Parathyroid adenoma (tissue), 2 donors: Measurements from ENCODE around the gene TSPAN17.

Source experiments
- H2AFZ ChIP-seq: fragments of 300-600 bp; sonication (generic); one replicate; pipeline ENCODE4 v1.7.0; 2017; ENCODE audit warnings: antibody characterized with exemption, mild to moderate bottlenecking
- H3K27ac ChIP-seq: fragments of 300-600 bp; sonication (generic); one replicate; pipeline ENCODE4 v1.7.0; 2017
- H3K27me3 ChIP-seq: fragments of 300-600 bp; sonication (generic); one replicate; pipeline ENCODE4 v1.7.0; 2017; ENCODE audit warnings: low read length; ENCODE audit not compliant: control insufficient read depth, insufficient read depth
- H3K36me3 ChIP-seq: fragments of 300-600 bp; sonication (generic); one replicate; pipeline ENCODE4 v1.7.0; 2017; ENCODE audit warnings: low read length; ENCODE audit not compliant: control insufficient read depth, insufficient read depth
- H3K4me1 ChIP-seq: fragments of 300-600 bp; sonication (generic); one replicate; pipeline ENCODE4 v1.7.0; 2017; ENCODE audit warnings: control low read depth
- H3K4me2 ChIP-seq: fragments of 300-600 bp; sonication (generic); one replicate; pipeline ENCODE4 v1.7.0; 2017; ENCODE audit warnings: low read length
- H3K4me3 ChIP-seq: fragments of 300-600 bp; sonication (generic); one replicate; pipeline ENCODE4 v1.7.0; 2017; ENCODE audit warnings: low read depth, low read length
- H3K79me2 ChIP-seq: fragments of 300-600 bp; sonication (generic); one replicate; pipeline ENCODE4 v1.7.0; 2017; ENCODE audit warnings: control low read depth
- H3K9ac ChIP-seq: fragments of 300-600 bp; sonication (generic); one replicate; pipeline ENCODE4 v1.7.0; 2017; ENCODE audit warnings: mild to moderate bottlenecking
- H3K9me3 ChIP-seq: fragments of 300-600 bp; sonication (generic); one replicate; pipeline ENCODE4 v1.7.0; 2017; ENCODE audit warnings: low read length; ENCODE audit not compliant: control insufficient read depth
- CTCF ChIP-seq: fragments of 300-600 bp; sonication (generic); IDR thresholded peaks from one replicate; pipeline ENCODE4 v1.7.0; 2017; ENCODE audit warnings: antibody characterized with exemption, mild to moderate bottlenecking
- donor health status: primary hyperparathyroidism.

Gene TSPAN17

GRCh38 chr5:176677209-176677939 lies 30.1 kb downstream of the TSPAN17 start:
- TF ChIP-seq CTCF = no peak
- no peak overlapping the region for H2AFZ ChIP-seq
- H3K27me3 ChIP-seq = no peaks in the 10 kb centered on the region
- H3K9ac ChIP-seq = no peak overlapping the region
- H3K4me3 ChIP-seq = no peak overlapping the region
- no peaks in the 10 kb centered on the region for H3K4me1 ChIP-seq
- no peak overlapping the region for H3K4me2 ChIP-seq
- H3K27ac ChIP-seq = no peak overlapping the region
- no peaks in the 10 kb centered on the region for H3K9me3 ChIP-seq
- no peaks in the 10 kb centered on the region for H3K36me3 ChIP-seq
- H3K79me2 ChIP-seq = no peaks in the 10 kb centered on the region

- Histone ChIP-seq H3K36me3 (no peaks in the 10 kb centered on the region), H3K4me1 (no peaks in the 10 kb centered on the region), H3K4me2 (no peak overlapping the region), H3K9me3 (no peaks in the 10 kb centered on the region), H2AFZ (no peak overlapping the region), H3K79me2 (no peaks in the 10 kb centered on the region), H3K27ac (no peak overlapping the region), H3K27me3 (no peaks in the 10 kb centered on the region), H3K4me3 (no peak overlapping the region), H3K9ac (no peak overlapping the region)
- no peak for TF ChIP-seq CTCF
These were observed 31.3 kb downstream of the TSPAN17 start for GRCh38 chr5:176678584-176678983.

GRCh38 chr5:176679365-176680225 lies 32.3 kb downstream of the TSPAN17 start:
- Histone ChIP-seq H3K27me3 (no peaks in the 10 kb centered on the region), H3K4me1 (no peaks in the 10 kb centered on the region), H3K4me3 (no peak overlapping the region), H3K9me3 (no peaks in the 10 kb centered on the region), H3K79me2 (no peaks in the 10 kb centered on the region), H3K36me3 (no peaks in the 10 kb centered on the region), H2AFZ (peak overlapping the region; percentile 13), H3K27ac (no peak overlapping the region), H3K4me2 (no peak overlapping the region), H3K9ac (no peak overlapping the region)
- TF ChIP-seq CTCF = no peak

- H3K79me2 ChIP-seq = no peaks in the 10 kb centered on the region
- H3K36me3 ChIP-seq = no peaks in the 10 kb centered on the region
- no peak overlapping the region for H3K4me2 ChIP-seq
- no peak overlapping the region for H3K27ac ChIP-seq
- H3K9ac ChIP-seq = no peak overlapping the region
- no peaks in the 10 kb centered on the region for H3K27me3 ChIP-seq
- no peaks in the 10 kb centered on the region for H3K4me1 ChIP-seq
- no peak overlapping the region for H3K4me3 ChIP-seq
- no peak for TF ChIP-seq CTCF
- H3K9me3 ChIP-seq = no peaks in the 10 kb centered on the region
- H2AFZ ChIP-seq = peak overlapping the region; percentile 13
These were observed 32.9 kb downstream of the TSPAN17 start for GRCh38 chr5:176680226-176680563.
